ENCODE data around the gene KRTAP1-4.

GRCh38 chr17:41069031-41069430, 39.0 kb upstream of the KRTAP1-4 start:
- TF ChIP-seq EZH2 (IDR thresholded peaks at IDR 0.05; ENCODE audit: insufficient read depth, poor library complexity, severe bottlenecking) (no peak), EZH2phosphoT487 (IDR thresholded peaks at IDR 0.05; ENCODE audit: insufficient read depth, low read depth) (no peak)

Data from GM23248 (cell line).